ENCODE data around the gene STK10.

DNA sequence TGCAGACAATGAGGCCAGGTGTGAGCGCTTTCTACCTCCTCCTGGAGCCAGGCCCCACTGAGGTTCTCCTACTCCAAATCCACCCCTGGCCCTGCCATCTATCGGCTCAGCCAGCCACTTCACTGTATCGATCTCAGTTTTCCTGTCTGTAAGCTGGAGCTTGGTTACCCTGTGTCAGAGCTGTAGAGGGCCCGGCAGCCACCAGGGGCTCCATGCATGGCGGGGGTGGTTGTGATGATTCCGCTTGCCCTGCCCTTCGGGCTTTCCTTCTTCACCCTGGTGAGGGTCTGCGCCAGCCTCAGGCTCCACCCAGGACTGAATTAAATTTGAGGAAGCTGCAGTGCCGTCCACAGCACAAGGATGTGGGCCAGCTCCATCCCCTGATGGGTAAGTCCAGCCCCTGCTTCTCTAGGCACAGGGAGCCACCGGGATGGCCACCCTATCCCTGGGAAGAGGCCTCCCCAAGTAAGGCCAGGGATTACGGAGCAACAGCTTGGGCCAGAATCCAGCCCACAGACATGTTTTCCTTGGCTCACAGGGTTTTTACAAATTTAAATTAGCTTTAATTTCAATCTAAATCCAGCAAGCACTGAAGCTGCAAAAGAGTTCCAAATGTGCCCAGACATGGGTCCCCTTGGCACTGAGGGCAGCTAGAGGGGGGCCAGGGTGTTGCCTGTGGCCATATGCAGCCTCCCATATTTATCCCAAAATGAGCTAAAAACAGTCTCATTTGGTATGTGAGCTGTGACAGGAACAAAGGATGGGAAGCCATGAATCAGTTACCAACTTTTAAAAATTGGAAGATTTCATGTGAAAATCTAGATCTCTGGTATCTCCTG, 92.4 kb downstream of the STK10 start:
- TF ChIP-seq, protein P1, sequence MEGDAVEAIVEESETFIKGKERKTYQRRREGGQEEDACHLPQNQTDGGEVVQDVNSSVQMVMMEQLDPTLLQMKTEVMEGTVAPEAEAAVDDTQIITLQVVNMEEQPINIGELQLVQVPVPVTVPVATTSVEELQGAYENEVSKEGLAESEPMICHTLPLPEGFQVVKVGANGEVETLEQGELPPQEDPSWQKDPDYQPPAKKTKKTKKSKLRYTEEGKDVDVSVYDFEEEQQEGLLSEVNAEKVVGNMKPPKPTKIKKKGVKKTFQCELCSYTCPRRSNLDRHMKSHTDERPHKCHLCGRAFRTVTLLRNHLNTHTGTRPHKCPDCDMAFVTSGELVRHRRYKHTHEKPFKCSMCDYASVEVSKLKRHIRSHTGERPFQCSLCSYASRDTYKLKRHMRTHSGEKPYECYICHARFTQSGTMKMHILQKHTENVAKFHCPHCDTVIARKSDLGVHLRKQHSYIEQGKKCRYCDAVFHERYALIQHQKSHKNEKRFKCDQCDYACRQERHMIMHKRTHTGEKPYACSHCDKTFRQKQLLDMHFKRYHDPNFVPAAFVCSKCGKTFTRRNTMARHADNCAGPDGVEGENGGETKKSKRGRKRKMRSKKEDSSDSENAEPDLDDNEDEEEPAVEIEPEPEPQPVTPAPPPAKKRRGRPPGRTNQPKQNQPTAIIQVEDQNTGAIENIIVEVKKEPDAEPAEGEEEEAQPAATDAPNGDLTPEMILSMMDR (conservative IDR thresholded peaks at IDR 0.05 in 1 of 2, IDR thresholded peaks at IDR 0.05 in 1 of 2; ENCODE audit: extremely low read depth in 1 of 2, insufficient read depth in 1 of 2, low read depth in 1 of 2, low read length in 2 of 2): no peak
- TF ChIP-seq EZH2 (IDR thresholded peaks at IDR 0.05; ENCODE audit: borderline replicate concordance, low read length): no peak
